ENCODE measurements around the gene CRYBG2. TPM values are rescaled to one million over a fixed set of nuclear protein-coding genes. Genes with fewer than 3 reads are reported as not detected.
"Not testable (repeated sequence)": the region's sequence is repeated elsewhere in the genome, so short reads cannot be mapped to it uniquely, and the experiment has no call there.

CRYBG2 gene
- total RNA-seq, 2 donors from 2014 or later = 1.0 to 6.0 TPM

- Mint-ChIP-seq H3K36me3 (no peaks in the 10 kb centered on the region), H3K27ac (peak overlapping the region in 1 of 2 donors; percentile 66), H3K9me3 (peaks cover 0 to 4% of the 10 kb centered on the region in 2 donors)
- ATAC-seq (no peak), DNase-seq (ENCODE audit: low spot score in 2 of 2) (no peak)
Observed at GRCh38 chr1:26375081-26375480, 21.2 kb upstream of the CRYBG2 start.

GRCh38 chr1:26374361-26374760, 20.4 kb upstream of the CRYBG2 start:
- H3K9me3 Mint-ChIP-seq; ATAC-seq; H3K36me3 Mint-ChIP-seq; DNase-seq (ENCODE audit: low spot score in 2 of 2): not testable (repeated sequence)
- peak overlapping the region; percentile 63 to 66 for H3K27ac Mint-ChIP-seq

GRCh38 chr1:26373789-26374188, 19.9 kb upstream of the CRYBG2 start:
- ATAC-seq (no peak), DNase-seq (ENCODE audit: low spot score in 2 of 2) (no peak)
- Mint-ChIP-seq H3K27ac (peak overlapping the region; percentile 7 to 66), H3K36me3 (no peaks in the 10 kb centered on the region), H3K9me3 (peaks cover 0 to 4% of the 10 kb centered on the region in 2 donors)

GRCh38 chr1:26373281-26373680, 19.4 kb upstream of the CRYBG2 start:
- Mint-ChIP-seq H3K27ac (peak overlapping the region; percentile 63 to 84), H3K9me3 (peaks cover 0 to 4% of the 10 kb centered on the region in 2 donors), H3K36me3 (no peaks in the 10 kb centered on the region)
- ATAC-seq (peak; percentile 46 to 65), DNase-seq (ENCODE audit: low spot score in 2 of 2) (no peak)

GRCh38 chr1:26372611-26373010, 18.7 kb upstream of the CRYBG2 start, which contains the start of gene ZNF683:
Gene ZNF683 (minus strand): TSS chr1:26372750. CDS start chr1:26368571, 4,179 bp downstream.
- not testable (repeated sequence) for DNase-seq (ENCODE audit: low spot score in 2 of 2); H3K36me3 Mint-ChIP-seq; H3K9me3 Mint-ChIP-seq; ATAC-seq
- peak within 1 kb of the TSS; percentile 63 to 84 for H3K27ac Mint-ChIP-seq

GRCh38 chr1:26372039-26372438, 18.1 kb upstream of the CRYBG2 start:
- no peak for DNase-seq (ENCODE audit: low spot score in 2 of 2)
- no peaks in the 10 kb centered on the region for H3K36me3 Mint-ChIP-seq
- H3K9me3 Mint-ChIP-seq = peaks cover 0 to 4% of the 10 kb centered on the region in 2 donors
- ATAC-seq = peak in 1 of 2 donors; percentile 75
- peak overlapping the region in 1 of 2 donors; percentile 63 for H3K27ac Mint-ChIP-seq

GRCh38 chr1:26370591-26371382, 16.9 kb upstream of the CRYBG2 start:
- Mint-ChIP-seq H3K36me3 (no peaks in the 10 kb centered on the region), H3K27ac (peak overlapping the region; percentile 8 to 39), H3K9me3 (peaks cover 0 to 4% of the 10 kb centered on the region in 2 donors)
- no peak for ATAC-seq
- no peak for DNase-seq (ENCODE audit: low spot score in 2 of 2)

- Mint-ChIP-seq H3K36me3 (no peaks in the 10 kb centered on the region), H3K9me3 (peaks cover 0 to 4% of the 10 kb centered on the region in 2 donors), H3K27ac (no peak overlapping the region)
- no peak for ATAC-seq
- no peak for DNase-seq (ENCODE audit: low spot score in 2 of 2)
Observed at GRCh38 chr1:26368486-26368885, 14.6 kb upstream of the CRYBG2 start.

GRCh38 chr1:26368006-26368405, 14.1 kb upstream of the CRYBG2 start:
- Mint-ChIP-seq H3K36me3 (no peaks in the 10 kb centered on the region), H3K9me3 (peaks cover 0 to 4% of the 10 kb centered on the region in 2 donors), H3K27ac (no peak overlapping the region)
- no peak for DNase-seq (ENCODE audit: low spot score in 2 of 2)
- no peak for ATAC-seq

GRCh38 chr1:26367441-26367840, 13.5 kb upstream of the CRYBG2 start:
- Mint-ChIP-seq H3K9me3 (peaks cover 0 to 4% of the 10 kb centered on the region in 2 donors), H3K36me3 (no peaks in the 10 kb centered on the region), H3K27ac (no peak overlapping the region)
- ATAC-seq = no peak
- no peak for DNase-seq (ENCODE audit: low spot score in 2 of 2)

- Mint-ChIP-seq H3K36me3 (no peaks in the 10 kb centered on the region), H3K9me3 (no peaks in the 10 kb centered on the region), H3K27ac (no peak overlapping the region)
- DNase-seq (ENCODE audit: low spot score in 2 of 2) = no peak
- no peak for ATAC-seq
Observed at GRCh38 chr1:26364956-26365355, 11.0 kb upstream of the CRYBG2 start.

GRCh38 chr1:26363549-26364448, 9.9 kb upstream of the CRYBG2 start:
- H3K27ac Mint-ChIP-seq = no peak overlapping the region
- ATAC-seq (peak; percentile 77 to 88), DNase-seq (ENCODE audit: low spot score in 2 of 2) (peak; percentile 82 to 94)
- no peaks in the 10 kb centered on the region for H3K36me3 Mint-ChIP-seq
- no peaks in the 10 kb centered on the region for H3K9me3 Mint-ChIP-seq

- DNase-seq (ENCODE audit: low spot score in 2 of 2) (no peak), ATAC-seq (no peak)
- Mint-ChIP-seq H3K9me3 (no peaks in the 10 kb centered on the region), H3K36me3 (no peaks in the 10 kb centered on the region), H3K27ac (no peak overlapping the region)
Observed at GRCh38 chr1:26362331-26362730, 8.4 kb upstream of the CRYBG2 start.

GRCh38 chr1:26361605-26362122, 7.7 kb upstream of the CRYBG2 start:
- H3K27ac Mint-ChIP-seq = no peak overlapping the region
- DNase-seq (ENCODE audit: low spot score in 2 of 2) = no peak
- no peak for ATAC-seq
- no peaks in the 10 kb centered on the region for H3K9me3 Mint-ChIP-seq
- no peaks in the 10 kb centered on the region for H3K36me3 Mint-ChIP-seq

- H3K27ac Mint-ChIP-seq = no peak overlapping the region
- DNase-seq (ENCODE audit: low spot score in 2 of 2) (no peak), ATAC-seq (no peak)
Observed at GRCh38 chr1:26360807-26361604, 7.1 kb upstream of the CRYBG2 start.

More at GRCh38 chr1:26360807-26361604, 7.1 kb upstream of the CRYBG2 start:
- no peaks in the 10 kb centered on the region for H3K9me3 Mint-ChIP-seq
- H3K36me3 Mint-ChIP-seq = no peaks in the 10 kb centered on the region
